ENCODE results near the gene TTC39B.

The TTC39B gene

DNA sequence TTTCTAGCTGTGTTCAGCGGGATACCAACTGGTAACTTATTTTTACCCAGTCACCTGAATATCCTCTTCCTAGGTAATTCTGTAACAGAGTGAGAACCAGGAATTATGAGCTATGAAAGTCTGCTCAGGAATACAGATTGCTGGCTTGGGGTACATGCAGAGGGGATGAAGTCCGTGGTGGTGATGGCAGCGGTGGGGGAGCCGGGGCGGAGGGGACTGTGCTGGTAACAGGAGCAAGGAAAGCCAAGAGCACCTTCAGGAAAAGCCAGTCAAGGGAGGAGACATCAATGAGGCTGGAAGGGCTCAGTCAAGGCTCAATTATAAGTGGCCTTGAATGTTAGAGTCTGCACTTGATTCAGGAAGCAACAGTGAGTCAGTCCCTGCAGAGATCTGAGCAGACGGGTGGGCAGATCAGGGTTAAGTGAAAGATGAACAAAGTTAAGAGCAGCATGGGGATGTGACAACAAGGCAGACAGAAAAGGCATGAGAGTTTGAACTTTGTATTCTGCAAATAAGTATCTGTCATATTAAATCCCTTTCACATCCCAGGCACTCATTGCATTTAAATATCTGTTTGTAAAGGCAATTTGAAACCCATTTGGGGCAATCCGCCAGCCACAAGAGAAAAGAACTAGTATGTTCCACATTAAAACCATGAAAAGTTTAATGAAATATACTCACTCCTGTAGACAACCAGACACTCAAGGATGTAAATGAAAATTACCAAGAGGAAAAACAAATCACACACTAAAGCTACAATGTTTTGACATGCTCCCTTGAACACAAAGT, 101.2 kb downstream of the TTC39B start:
- H3K4me1 ChIP-seq (ENCODE audit: control insufficient read depth, insufficient read depth, low read depth, low read length), result peaks cover 3% of the 10 kb centered on the region
- H2AFZ ChIP-seq (ENCODE audit: low read depth, low read length), result no peak overlapping the region
- 75% methylated on average over 6 of the region's 7 CpGs for WGBS
- no peaks in the 10 kb centered on the region for H3K9me3 ChIP-seq (ENCODE audit: control insufficient read depth, low read length)
- no peak overlapping the region for H4K91ac ChIP-seq (ENCODE audit: low read length)
- no peak overlapping the region for H4K8ac ChIP-seq (ENCODE audit: low read length)
- H3K36me3 ChIP-seq (ENCODE audit: control insufficient read depth in 1 of 2, insufficient read depth in 2 of 2, low read depth in 1 of 2, low read length in 2 of 2), result peaks cover 3 to 4% of the 10 kb centered on the region in 2 experiments
- H3K4me3 ChIP-seq (ENCODE audit: insufficient read depth in 1 of 2, low read depth in 1 of 2, low read length in 2 of 2), result no peak overlapping the region
- no peak overlapping the region for H2BK12ac ChIP-seq (ENCODE audit: low read length in 2 of 2)
- no peak overlapping the region for H2AK5ac ChIP-seq (ENCODE audit: low read length, severe bottlenecking)
- no peak overlapping the region for H3K4me2 ChIP-seq (ENCODE audit: low read length, poor library complexity, severe bottlenecking)
- H3K18ac ChIP-seq (ENCODE audit: low read depth in 1 of 2, low read length in 2 of 2), result peak overlapping the region in 1 of 2 experiments; percentile 69
- H3K14ac ChIP-seq (ENCODE audit: low read length in 2 of 2), result no peak overlapping the region
- peak; percentile 65 for DNase-seq
- H3K27ac ChIP-seq (ENCODE audit: low read length, poor library complexity, severe bottlenecking), result no peak overlapping the region
- H2BK15ac ChIP-seq (ENCODE audit: low read depth, poor library complexity, severe bottlenecking), result no peak overlapping the region
- H3K27me3 ChIP-seq (ENCODE audit: control insufficient read depth in 1 of 2, insufficient read depth in 1 of 2, low read length in 2 of 2), result no peaks in the 10 kb centered on the region
- no peak overlapping the region for H2BK120ac ChIP-seq (ENCODE audit: low read depth, low read length)
- H3K4ac ChIP-seq (ENCODE audit: low read depth in 1 of 2, low read length in 2 of 2), result no peak overlapping the region
- no peak overlapping the region for H2BK5ac ChIP-seq (ENCODE audit: low read depth, low read length, poor library complexity, severe bottlenecking)
- H3K79me1 ChIP-seq (replicated peaks; ENCODE audit: low read length, poor library complexity, severe bottlenecking), result peaks cover 9% of the 10 kb centered on the region
- H3K9ac ChIP-seq (ENCODE audit: low read length), result no peak overlapping the region
- H3K23ac ChIP-seq (ENCODE audit: low read length in 2 of 2), result no peak overlapping the region

DNA sequence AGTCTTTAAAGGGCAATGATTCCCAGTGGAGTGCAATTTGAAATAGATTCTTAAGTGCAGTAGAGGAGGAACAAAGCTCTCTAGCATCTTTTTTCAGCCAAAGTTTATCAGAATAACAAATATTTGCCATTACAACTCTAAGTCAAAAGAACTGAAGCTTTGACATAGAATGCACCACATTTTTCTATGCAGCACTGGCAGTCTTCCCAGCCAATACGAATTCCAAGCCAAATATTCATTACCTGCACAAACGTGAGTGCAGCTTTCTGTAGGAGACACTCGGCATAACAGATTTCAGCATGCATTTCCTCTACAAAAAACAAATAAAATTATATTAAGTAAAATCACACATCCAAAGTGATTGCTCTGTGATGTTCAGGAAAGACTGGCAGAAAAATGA, 103.4 kb downstream of the TTC39B start:
- peaks cover 3% of the 10 kb centered on the region for H3K4me1 ChIP-seq (ENCODE audit: control insufficient read depth, insufficient read depth, low read depth, low read length)
- H2BK5ac ChIP-seq (ENCODE audit: low read depth, low read length, poor library complexity, severe bottlenecking), result no peak overlapping the region
- no peak overlapping the region for H3K4me3 ChIP-seq (ENCODE audit: insufficient read depth in 1 of 2, low read depth in 1 of 2, low read length in 2 of 2)
- H4K91ac ChIP-seq (ENCODE audit: low read length), result no peak overlapping the region
- no peak overlapping the region for H2BK15ac ChIP-seq (ENCODE audit: low read depth, poor library complexity, severe bottlenecking)
- H3K27ac ChIP-seq (ENCODE audit: low read length, poor library complexity, severe bottlenecking), result no peak overlapping the region
- H2BK12ac ChIP-seq (ENCODE audit: low read length in 2 of 2), result no peak overlapping the region
- no peak overlapping the region for H3K14ac ChIP-seq (ENCODE audit: low read length in 2 of 2)
- H2AFZ ChIP-seq (ENCODE audit: low read depth, low read length), result no peak overlapping the region
- H3K23ac ChIP-seq (ENCODE audit: low read length in 2 of 2), result no peak overlapping the region
- no peak overlapping the region for H3K4ac ChIP-seq (ENCODE audit: low read depth in 1 of 2, low read length in 2 of 2)
- no peak overlapping the region for H2BK120ac ChIP-seq (ENCODE audit: low read depth, low read length)
- H4K8ac ChIP-seq (ENCODE audit: low read length), result no peak overlapping the region
- H3K9ac ChIP-seq (ENCODE audit: low read length), result no peak overlapping the region
- DNase-seq, result no peak
- H3K36me3 ChIP-seq (ENCODE audit: control insufficient read depth in 1 of 2, insufficient read depth in 2 of 2, low read depth in 1 of 2, low read length in 2 of 2), result peaks cover 5 to 6% of the 10 kb centered on the region in 2 experiments
- H3K4me2 ChIP-seq (ENCODE audit: low read length, poor library complexity, severe bottlenecking), result no peak overlapping the region
- H3K79me1 ChIP-seq (replicated peaks; ENCODE audit: low read length, poor library complexity, severe bottlenecking), result peaks cover 6% of the 10 kb centered on the region
- H3K27me3 ChIP-seq (ENCODE audit: control insufficient read depth in 1 of 2, insufficient read depth in 1 of 2, low read length in 2 of 2), result no peaks in the 10 kb centered on the region
- WGBS, result 95% methylated on average over 3 of the region's 3 CpGs
- no peak overlapping the region for H2AK5ac ChIP-seq (ENCODE audit: low read length, severe bottlenecking)
- no peak overlapping the region for H3K18ac ChIP-seq (ENCODE audit: low read depth in 1 of 2, low read length in 2 of 2)
- no peaks in the 10 kb centered on the region for H3K9me3 ChIP-seq (ENCODE audit: control insufficient read depth, low read length)

DNA sequence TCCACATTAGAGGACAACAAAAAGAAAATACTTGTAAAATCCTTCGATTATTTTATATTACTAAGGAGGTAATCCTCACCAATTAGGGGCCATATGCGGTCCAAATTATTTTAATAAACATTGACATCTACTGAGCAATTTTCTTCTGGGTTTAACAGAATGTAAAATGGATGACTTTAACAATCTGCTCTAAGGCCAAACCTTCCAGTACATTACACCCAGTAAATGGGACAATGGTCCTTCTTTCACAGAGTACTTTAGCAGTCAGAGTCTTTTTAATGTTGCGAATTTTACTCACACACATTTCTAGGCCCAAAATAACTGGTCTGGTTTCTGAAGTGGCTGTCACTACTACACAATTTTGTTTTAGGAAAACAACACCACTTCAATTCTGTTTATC, 106.9 kb downstream of the TTC39B start:
- Histone ChIP-seq H2AFZ (ENCODE audit: low read depth, low read length) (no peak overlapping the region), H4K8ac (ENCODE audit: low read length) (no peak overlapping the region), H4K91ac (ENCODE audit: low read length) (no peak overlapping the region), H3K18ac (ENCODE audit: low read depth in 1 of 2, low read length in 2 of 2) (no peak overlapping the region), H3K4me2 (ENCODE audit: low read length, poor library complexity, severe bottlenecking) (no peak overlapping the region), H3K9ac (ENCODE audit: low read length) (no peak overlapping the region), H3K36me3 (ENCODE audit: control insufficient read depth in 1 of 2, insufficient read depth in 2 of 2, low read depth in 1 of 2, low read length in 2 of 2) (peaks cover 9 to 19% of the 10 kb centered on the region in 2 experiments), H3K27ac (ENCODE audit: low read length, poor library complexity, severe bottlenecking) (no peak overlapping the region), H3K9me3 (ENCODE audit: control insufficient read depth, low read length) (peaks cover 12% of the 10 kb centered on the region), H2BK5ac (ENCODE audit: low read depth, low read length, poor library complexity, severe bottlenecking) (no peak overlapping the region), H2AK5ac (ENCODE audit: low read length, severe bottlenecking) (no peak overlapping the region), H3K79me1 (replicated peaks; ENCODE audit: low read length, poor library complexity, severe bottlenecking) (peaks cover 7% of the 10 kb centered on the region), H3K27me3 (ENCODE audit: control insufficient read depth in 1 of 2, insufficient read depth in 1 of 2, low read length in 2 of 2) (no peaks in the 10 kb centered on the region), H2BK120ac (ENCODE audit: low read depth, low read length) (no peak overlapping the region), H3K23ac (ENCODE audit: low read length in 2 of 2) (no peak overlapping the region), H3K4me1 (ENCODE audit: control insufficient read depth, insufficient read depth, low read depth, low read length) (no peaks in the 10 kb centered on the region), H2BK12ac (ENCODE audit: low read length in 2 of 2) (no peak overlapping the region), H3K4me3 (ENCODE audit: insufficient read depth in 1 of 2, low read depth in 1 of 2, low read length in 2 of 2) (no peak overlapping the region), H3K4ac (ENCODE audit: low read depth in 1 of 2, low read length in 2 of 2) (no peak overlapping the region), H3K14ac (ENCODE audit: low read length in 2 of 2) (no peak overlapping the region), H2BK15ac (ENCODE audit: low read depth, poor library complexity, severe bottlenecking) (no peak overlapping the region)
- 100% methylated on average over 1 of the region's 3 CpGs for WGBS
- no peak for DNase-seq

- Histone ChIP-seq H4K91ac (ENCODE audit: low read length) (no peak overlapping the region), H3K36me3 (ENCODE audit: control insufficient read depth in 1 of 2, insufficient read depth in 2 of 2, low read depth in 1 of 2, low read length in 2 of 2) (peaks cover 14 to 67% of the 10 kb centered on the region in 2 experiments), H3K9me3 (ENCODE audit: control insufficient read depth, low read length) (peaks cover 12% of the 10 kb centered on the region), H2BK15ac (ENCODE audit: low read depth, poor library complexity, severe bottlenecking) (no peak overlapping the region), H3K9ac (ENCODE audit: low read length) (no peak overlapping the region), H2BK12ac (ENCODE audit: low read length in 2 of 2) (no peak overlapping the region), H3K23ac (ENCODE audit: low read length in 2 of 2) (no peak overlapping the region), H3K4ac (ENCODE audit: low read depth in 1 of 2, low read length in 2 of 2) (no peak overlapping the region), H4K8ac (ENCODE audit: low read length) (no peak overlapping the region), H3K14ac (ENCODE audit: low read length in 2 of 2) (no peak overlapping the region), H2BK5ac (ENCODE audit: low read depth, low read length, poor library complexity, severe bottlenecking) (no peak overlapping the region), H3K4me1 (ENCODE audit: control insufficient read depth, insufficient read depth, low read depth, low read length) (no peaks in the 10 kb centered on the region), H3K18ac (ENCODE audit: low read depth in 1 of 2, low read length in 2 of 2) (no peak overlapping the region), H3K4me2 (ENCODE audit: low read length, poor library complexity, severe bottlenecking) (no peak overlapping the region), H3K4me3 (ENCODE audit: insufficient read depth in 1 of 2, low read depth in 1 of 2, low read length in 2 of 2) (no peak overlapping the region), H2AK5ac (ENCODE audit: low read length, severe bottlenecking) (no peak overlapping the region), H3K27me3 (ENCODE audit: control insufficient read depth in 1 of 2, insufficient read depth in 1 of 2, low read length in 2 of 2) (no peaks in the 10 kb centered on the region), H3K79me1 (replicated peaks; ENCODE audit: low read length, poor library complexity, severe bottlenecking) (peaks cover 15% of the 10 kb centered on the region), H2AFZ (ENCODE audit: low read depth, low read length) (no peak overlapping the region), H2BK120ac (ENCODE audit: low read depth, low read length) (no peak overlapping the region), H3K27ac (ENCODE audit: low read length, poor library complexity, severe bottlenecking) (no peak overlapping the region)
- no peak for DNase-seq
- 96% methylated on average over 5 of the region's 5 CpGs for WGBS
Measured at GRCh38 chr9:15192856-15193255, 114.2 kb downstream of the TTC39B start.
